NCI-H2171 treated with DMSO at 0.1 percent for 48 hours (cell line): ENCODE measurements around the gene ZSWIM7.
"Not testable (repeated sequence)": the region's sequence is repeated elsewhere in the genome, so short reads cannot be mapped to it uniquely, and the experiment has no call there.

Experiments
- DNase-seq: peaks from one replicate; lab custom pipeline; 2025; lab: John Stamatoyannopoulos, UW

ZSWIM7 gene

GRCh38 chr17:15957206-15957605, 42.3 kb downstream of the ZSWIM7 start:
- DNase-seq, result no peak

DNA sequence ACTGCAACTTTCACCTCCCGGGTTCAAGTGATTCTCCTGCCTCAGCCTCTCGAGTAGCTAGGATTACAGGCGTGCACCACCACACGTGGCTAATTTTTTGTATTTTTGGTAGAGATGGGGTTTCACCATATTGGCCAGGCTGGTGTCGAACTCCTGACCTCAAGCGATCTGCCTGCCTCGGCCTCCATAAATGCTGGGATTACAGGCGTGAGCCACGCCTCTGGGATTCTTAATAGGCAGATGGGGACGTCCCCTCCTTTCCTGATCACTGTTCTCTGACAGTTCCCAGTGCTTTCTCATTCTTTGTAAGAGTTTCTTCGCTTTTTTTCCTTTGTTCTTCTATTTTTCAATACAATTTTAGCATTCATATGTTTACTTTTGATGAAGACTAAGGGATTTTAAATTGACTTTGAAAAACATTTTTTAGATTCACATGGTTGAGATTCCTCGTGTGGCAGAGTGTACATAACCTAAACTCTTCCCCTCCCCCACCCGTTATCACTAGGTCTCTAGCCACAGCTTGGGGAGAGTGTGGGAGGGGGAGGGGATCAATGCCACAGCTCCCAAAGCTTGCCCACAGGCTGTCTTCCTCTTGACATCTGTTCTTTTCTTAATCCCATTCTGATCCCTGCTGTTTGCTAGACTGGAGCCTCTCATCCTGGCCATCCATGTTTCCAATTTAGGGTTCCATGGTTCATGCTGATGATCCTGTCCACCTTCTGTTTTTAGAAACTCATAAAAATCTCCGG, 43.5 kb downstream of the ZSWIM7 start:
- no peak for DNase-seq

DNA sequence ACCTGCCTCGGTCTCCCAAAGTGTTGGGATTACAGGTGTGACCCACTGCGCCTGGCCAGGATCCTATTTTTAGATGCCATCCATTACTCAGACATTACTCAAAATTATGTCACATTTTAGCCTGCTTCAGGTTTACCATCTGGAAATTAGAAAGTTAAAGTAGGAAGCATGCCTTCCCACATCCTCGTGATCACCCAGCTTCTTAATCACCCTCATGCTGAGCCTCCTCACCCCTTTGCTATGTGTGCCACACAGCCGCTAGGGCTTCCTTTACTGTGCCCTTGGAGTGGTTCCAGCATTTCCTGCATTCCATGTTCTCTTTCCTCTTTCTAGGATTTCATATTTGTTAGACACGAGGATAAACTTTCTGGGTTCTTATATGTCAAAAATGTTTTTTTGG, 45.3 kb downstream of the ZSWIM7 start:
- no peak for DNase-seq

DNA sequence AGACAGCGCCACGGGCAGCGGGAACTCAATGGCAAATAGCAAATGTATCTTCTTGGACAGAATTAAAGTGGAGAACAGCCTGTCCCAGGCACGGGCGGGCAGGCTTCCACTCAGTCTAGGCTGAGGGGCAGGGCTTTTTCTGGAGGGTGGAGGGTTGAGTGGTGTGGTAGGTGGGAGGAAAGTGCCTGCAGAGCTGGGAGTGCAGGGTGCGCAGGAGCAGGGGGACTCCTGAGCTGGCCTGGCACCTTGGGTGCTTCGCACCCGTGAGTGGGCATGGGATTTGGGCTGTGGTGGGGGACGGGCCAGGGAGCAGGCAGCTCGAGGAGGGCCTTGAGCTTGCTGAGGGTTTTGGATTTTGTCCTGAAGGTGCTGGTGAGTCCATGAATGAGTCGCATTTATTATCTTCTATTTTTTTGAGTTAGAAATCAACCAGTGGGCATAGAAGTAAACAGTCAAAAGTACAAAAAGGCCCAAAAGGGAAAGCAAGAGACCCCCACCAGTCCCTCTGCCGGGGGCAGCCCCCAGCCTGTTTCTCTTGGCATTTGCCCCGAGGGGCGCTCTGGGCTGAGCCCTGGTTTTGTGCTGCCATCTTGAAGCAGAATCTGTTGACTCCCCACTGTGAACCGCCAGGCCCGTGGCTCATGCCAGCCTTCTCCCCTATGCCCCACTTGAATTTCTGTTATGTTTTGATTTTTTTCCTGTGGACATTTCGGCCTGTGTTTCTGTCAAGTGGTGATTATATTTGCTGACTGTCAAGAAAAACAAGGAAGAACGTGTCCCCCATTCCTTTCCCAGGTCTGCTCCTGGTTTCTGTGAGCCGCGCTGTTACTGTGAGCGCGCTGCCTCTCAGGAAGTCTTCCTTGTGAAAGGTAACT, 46.4 kb downstream of the ZSWIM7 start:
- no peak for DNase-seq

GRCh38 chr17:15952048-15952532, 47.4 kb downstream of the ZSWIM7 start:
- DNase-seq, result no peak

DNA sequence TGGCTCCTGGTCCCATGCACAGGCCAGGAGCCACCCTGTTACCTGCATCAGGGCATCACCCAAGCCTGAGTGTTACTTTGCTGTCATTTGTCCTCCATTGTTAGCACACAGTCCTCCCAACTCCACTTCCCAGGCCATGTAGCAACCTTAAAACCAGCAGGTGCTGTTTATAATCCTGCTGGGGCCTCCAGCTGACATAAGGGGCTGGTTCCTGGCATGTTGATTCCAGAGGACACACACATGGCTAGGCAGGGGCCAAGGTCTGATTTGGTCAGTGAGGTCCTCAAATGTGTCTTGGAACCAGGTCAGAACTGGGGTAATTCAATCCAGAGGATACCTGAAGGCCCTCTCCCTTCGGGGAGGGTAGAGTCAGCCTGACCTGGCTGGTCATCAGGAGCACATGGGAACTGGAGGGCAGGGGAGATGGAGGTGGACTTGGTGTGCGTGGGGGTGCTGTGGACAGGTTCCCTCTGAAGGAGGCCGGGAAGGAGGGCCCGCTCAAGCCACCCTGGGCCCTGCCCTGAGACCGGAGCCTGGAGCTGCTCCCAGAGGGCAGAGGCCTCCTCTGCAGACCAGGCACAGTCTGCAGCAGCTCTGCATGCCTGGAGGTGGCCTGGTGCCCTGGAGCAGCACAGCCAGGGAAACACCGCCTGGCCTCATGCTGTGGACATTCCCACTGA, 48.0 kb downstream of the ZSWIM7 start:
- no peak for DNase-seq

DNA sequence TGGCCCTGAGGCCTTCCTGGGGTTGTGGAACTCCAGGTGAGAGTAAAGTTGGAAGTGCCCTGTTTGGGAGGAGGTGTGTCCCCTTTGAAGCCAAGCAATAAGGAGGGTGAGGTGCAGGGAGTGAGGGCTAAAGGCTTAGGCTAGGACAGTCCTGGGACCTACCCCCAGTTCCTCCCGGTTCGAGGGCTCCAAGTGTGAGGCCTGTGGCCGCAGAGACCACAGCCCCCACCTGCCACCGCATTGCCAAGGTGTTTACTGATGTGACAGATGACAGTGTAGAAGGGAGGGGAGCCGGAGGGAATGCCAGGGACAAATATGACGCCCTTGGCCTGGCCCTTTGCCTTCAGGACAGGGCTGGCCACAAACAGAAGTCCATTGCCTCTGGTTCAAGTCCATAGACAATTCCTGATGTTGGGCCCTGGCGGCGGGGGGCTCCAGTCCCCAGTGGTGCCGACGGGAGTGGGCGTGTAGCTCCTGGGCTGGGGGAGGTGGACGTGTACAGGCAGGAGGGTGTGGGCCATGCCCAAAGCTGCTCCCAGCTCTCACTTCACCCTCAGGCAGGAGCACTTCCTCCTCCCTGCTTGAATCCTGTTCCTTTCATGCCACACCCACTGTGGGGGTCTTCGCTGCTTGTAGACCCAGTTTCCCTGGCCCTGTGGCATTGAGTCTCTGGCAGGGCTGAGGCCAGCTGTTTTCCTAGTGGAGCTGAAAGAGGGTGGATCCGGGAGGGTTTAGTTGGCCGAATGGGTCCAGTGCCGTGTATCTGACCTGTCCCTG, 51.3 kb downstream of the ZSWIM7 start:
- no peak for DNase-seq

- DNase-seq, result no peak
Measured at GRCh38 chr17:15947271-15947670, 52.2 kb downstream of the ZSWIM7 start.

DNA sequence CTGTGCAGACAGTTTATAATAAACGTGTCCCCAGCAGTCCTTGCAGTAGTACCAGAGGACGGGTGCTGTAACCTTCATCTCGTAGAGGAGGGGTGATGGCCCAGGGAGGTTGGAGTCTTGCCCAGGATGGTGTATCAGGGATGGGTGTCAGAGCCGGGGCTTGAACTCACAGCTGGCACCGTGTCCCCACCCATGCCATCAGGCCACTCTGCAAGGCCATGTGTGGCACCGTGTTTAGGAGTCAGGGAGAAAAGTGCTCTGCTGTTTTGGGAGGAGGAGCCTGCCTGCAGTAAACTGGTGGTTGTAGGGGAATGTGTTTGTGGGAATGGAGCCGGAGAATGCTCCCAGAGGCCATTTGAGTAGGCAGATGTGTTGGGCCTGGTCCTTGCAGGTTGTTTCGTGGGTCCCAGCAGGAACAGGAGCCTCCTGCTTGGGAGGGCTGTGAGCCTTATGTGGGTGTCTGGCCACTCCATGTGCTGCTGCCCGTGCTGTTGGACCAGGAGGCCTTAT, 52.8 kb downstream of the ZSWIM7 start:
- DNase-seq, result no peak

DNA sequence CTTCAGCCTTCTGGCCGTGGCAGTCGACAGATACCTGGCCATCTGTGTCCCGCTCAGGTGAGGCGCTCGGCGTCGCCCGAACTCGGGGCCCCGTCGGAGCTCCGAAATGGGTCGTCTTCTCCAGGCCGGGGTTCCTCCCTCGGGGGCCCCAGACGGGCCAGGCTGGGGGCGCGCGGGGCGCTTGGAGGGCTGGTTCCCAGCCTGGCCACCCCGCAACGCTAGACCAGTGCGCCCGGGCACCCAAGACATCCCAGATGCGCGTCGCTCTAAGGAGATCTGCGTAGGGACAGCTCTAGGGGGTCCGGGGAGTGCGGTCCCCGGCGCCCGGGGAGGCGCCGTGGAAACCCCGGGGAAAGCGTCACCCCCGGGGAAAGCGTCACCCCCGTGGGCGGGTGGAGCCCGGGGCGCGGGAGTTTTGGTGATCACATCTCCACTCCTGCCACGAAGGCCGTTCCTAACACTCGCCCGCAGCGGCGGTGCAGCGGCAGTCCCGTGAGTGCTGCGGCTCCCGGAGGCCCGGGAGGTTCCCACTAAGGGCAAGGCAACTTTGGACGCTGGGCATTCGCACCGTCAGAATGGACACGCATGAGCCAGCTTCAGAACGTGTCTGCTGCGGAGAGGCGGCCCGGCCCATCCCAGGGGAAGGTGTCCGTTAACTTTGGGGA, 53.8 kb downstream of the ZSWIM7 start:
- DNase-seq, result no peak

DNA sequence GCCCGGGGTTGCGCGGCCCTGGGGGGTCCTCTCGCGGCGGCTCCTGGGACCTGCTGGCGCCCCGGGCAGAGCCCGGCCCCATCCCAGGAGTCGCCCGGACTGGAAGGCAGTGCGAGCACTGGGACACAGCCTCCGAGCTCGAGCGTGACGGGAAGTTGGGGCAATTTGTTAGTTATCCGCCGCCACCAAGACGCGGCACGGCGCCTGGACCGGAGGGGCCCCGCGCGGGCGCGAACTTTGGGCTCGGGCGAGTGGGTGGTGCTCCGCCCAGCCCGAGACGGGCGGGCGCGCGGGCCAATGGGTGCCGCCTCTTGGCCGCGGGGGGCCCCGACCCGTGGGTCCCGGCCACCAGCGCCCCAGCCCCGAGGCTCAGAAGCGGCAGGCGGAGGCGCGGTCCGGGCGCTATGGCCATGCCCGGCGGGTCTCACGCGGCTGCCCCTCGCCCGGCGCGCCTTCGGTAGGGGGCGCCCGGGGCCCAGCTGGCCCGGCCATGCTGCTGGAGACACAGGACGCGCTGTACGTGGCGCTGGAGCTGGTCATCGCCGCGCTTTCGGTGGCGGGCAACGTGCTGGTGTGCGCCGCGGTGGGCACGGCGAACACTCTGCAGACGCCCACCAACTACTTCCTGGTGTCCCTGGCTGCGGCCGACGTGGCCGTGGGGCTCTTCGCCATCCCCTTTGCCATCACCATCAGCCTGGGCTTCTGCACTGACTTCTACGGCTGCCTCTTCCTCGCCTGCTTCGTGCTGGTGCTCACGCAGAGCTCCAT, 54.6 kb downstream of the ZSWIM7 start, which contains the start of gene ADORA2B:
Gene ADORA2B (plus strand): TSS at position 372 of the 768 bp plus-strand sequence. CDS start 119 bp downstream, at position 491.
- DNase-seq, result peak; percentile 37

DNA sequence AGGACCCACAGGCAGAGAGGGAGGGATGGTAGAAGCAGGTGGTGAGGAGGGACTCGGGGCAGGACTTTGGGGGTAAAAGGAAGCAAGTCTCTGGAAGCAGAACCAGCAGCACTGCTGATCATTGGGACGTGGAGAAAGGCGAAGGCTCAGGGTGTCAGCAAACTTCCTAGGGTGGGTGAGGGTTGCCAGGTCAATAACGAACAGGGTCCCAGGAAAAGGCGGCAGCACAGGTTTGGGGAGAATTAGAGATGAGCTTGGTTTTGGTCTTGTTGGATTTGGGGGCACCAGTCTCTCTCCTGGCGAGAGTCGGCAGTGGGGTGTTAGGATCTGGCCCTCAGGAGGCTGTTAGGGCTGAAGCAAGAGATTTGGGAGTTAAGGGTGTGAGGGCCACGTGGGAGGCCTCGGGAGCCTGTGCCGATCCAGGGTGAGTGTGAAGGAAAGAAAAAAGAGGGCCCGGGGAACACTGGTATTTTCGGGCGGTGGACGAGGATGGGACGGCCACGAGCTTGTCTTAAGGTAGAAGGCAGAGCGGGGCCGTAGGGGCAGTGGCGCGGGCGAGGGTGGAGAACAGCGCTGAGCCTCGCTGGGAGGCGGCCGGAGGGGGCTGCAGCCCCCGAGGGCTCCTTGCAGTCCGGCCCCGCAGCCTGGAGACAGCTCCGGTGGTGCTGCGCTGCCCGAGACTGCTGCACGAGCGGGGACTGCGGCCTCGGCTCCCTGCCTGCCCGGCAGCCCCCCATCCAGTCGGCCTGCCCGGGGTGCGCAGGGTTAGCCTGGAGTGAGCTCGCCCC, 55.3 kb downstream of the ZSWIM7 start:
- no peak for DNase-seq

- no peak for DNase-seq
Measured at GRCh38 chr17:15942207-15942833, 57.2 kb downstream of the ZSWIM7 start.

DNA sequence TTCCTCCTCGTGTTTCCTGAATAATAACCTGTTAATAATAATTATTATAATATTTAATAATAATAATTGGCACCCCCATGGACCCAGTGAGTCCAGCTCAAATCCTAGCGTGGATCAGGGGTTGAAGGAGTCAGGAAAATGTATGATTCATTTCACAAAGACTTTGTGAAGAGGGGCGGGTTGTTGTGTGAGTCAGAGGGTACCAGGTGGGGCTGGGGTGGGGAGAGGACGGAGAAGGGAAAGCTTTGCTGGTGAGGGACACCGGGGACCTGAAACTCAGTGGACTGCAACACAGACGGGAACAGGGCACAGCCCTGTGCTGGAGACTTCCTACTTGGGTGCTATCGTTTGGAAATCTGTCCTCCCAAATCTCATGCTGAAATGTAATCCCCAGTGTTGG, 57.7 kb downstream of the ZSWIM7 start:
- DNase-seq, result no peak

DNA sequence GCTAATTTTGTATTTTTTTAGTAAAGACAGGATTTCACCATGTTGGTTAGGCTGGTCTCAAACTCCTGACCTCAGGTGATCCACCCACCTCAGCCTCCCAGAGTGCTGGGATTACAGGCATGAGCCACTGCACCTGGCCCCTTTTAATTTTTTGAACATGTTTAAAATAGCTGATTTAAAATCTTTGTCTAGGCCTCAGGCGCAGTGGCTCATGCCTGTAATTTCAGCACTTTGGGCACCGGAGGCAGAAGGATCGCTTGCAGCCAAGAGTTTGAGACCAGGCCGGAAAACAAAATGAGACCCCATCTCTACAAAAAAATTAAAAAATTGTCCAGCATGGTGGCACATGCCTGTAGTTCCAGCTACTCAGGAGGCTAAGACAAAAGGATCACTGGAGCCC, 63.0 kb downstream of the ZSWIM7 start:
- DNase-seq, result not testable (repeated sequence)

DNA sequence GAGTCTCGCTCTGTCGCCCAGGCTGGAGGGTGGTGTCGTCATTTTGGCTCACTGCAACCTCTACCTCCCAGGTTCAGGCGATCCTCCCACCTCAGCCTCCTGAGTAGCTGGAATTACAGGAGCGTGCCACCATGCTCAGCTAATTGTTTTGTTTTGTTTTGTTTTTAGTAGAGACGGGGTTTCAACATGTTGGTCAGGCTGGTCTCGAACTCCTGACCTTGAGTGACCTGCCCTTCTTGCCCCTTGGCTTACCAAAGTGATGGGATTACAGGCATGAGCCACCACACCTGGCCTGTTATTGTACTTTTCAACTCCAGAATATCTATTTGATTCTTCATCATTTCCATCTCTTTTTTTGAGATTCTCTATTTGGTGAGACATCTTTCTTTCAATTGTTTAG, 63.6 kb downstream of the ZSWIM7 start:
- no peak for DNase-seq

GRCh38 chr17:15934866-15935265, 64.6 kb downstream of the ZSWIM7 start:
- no peak for DNase-seq

GRCh38 chr17:15931394-15931793, 68.1 kb downstream of the ZSWIM7 start:
- DNase-seq, result no peak

GRCh38 chr17:15930426-15930825, 69.1 kb downstream of the ZSWIM7 start:
- DNase-seq, result no peak
